HEK293 (cell line): ENCODE measurements around the gene SH3BP1.

Experiments
- ELK4 ChIP-seq: IDR thresholded peaks from 2 replicates; pipeline ENCODE4 v1.6.1; 2011; ENCODE audit warnings: mild to moderate bottlenecking, low read depth, low read length, borderline replicate concordance
- GLIS2 ChIP-seq: fragments of 450-650 bp; formaldehyde crosslinking; IDR thresholded peaks from 2 replicates; pipeline ENCODE4 v1.5.1; 2016; ENCODE audit warnings: missing biosample characterization, missing genetic modification characterization
- KLF10 ChIP-seq: fragments of 450-650 bp; IDR thresholded peaks from 2 replicates; pipeline ENCODE4 v1.5.1; 2018; ENCODE audit warnings: missing biosample characterization, mild to moderate bottlenecking, missing genetic modification characterization
- OSR2 ChIP-seq: fragments of 450-650 bp; formaldehyde crosslinking; IDR thresholded peaks from 2 replicates; pipeline ENCODE4 v1.5.1; 2016; ENCODE audit warnings: missing biosample characterization, missing genetic modification characterization
- PBX3 ChIP-seq: sonication (generic); formaldehyde crosslinking; IDR thresholded peaks from 2 replicates; pipeline ENCODE4 v1.8.1; 2022; ENCODE audit warnings: mild to moderate bottlenecking, moderate library complexity, missing genetic modification reagents
- PRDM2 ChIP-seq: fragments of 450-650 bp; formaldehyde crosslinking; IDR thresholded peaks from 2 replicates; pipeline ENCODE4 v1.5.1; 2016; ENCODE audit warnings: missing biosample characterization, missing genetic modification characterization, borderline replicate concordance
- ZNF157 ChIP-seq: fragments of 450-650 bp; formaldehyde crosslinking; IDR thresholded peaks from 2 replicates; pipeline ENCODE4 v1.5.1; 2016; ENCODE audit warnings: missing biosample characterization, missing genetic modification characterization
- ZNF239 ChIP-seq: fragments of 450-650 bp; formaldehyde crosslinking; IDR thresholded peaks from 2 replicates; pipeline ENCODE4 v1.5.1; 2016; ENCODE audit warnings: missing biosample characterization, missing genetic modification characterization
- ZNF274 ChIP-seq, 2 experiments: fragments of 200-500 bp in 1 of 2; fragments of 450-650 bp in 1 of 2; sonication (Bioruptor generic) in 1 of 2; formaldehyde crosslinking in 1 of 2; IDR thresholded peaks; 2 replicates each; pipeline versions ENCODE4 v1.5.1 to v1.6.1; 2014 to 2016; ENCODE audit warnings: borderline replicate concordance in 1 of 2, inconsistent platforms in 1 of 2, low read length in 1 of 2, missing biosample characterization in 1 of 2, missing genetic modification characterization in 1 of 2
- ZNF398 ChIP-seq: fragments of 450-650 bp; formaldehyde crosslinking; IDR thresholded peaks from 2 replicates; pipeline ENCODE4 v1.5.1; 2017; ENCODE audit warnings: missing biosample characterization, missing genetic modification characterization
- ZNF529 ChIP-seq: fragments of 450-650 bp; formaldehyde crosslinking; IDR thresholded peaks from 2 replicates; pipeline ENCODE4 v1.5.1; 2017; ENCODE audit warnings: missing genetic modification characterization, missing biosample characterization; ENCODE audit not compliant: insufficient replicate concordance
- ZSCAN18 ChIP-seq: fragments of 450-650 bp; formaldehyde crosslinking; IDR thresholded peaks from 2 replicates; pipeline ENCODE4 v1.5.1; 2016; ENCODE audit warnings: missing biosample characterization, missing genetic modification characterization
- ZSCAN4 ChIP-seq: fragments of 450-650 bp; formaldehyde crosslinking; IDR thresholded peaks from 2 replicates; pipeline ENCODE4 v1.5.1; 2017; ENCODE audit warnings: missing biosample characterization, missing genetic modification characterization
- TF ChIP-seq, protein P1 (sequence below): fragments of 450-650 bp; formaldehyde crosslinking; IDR thresholded peaks from 2 replicates; pipeline ENCODE4 v1.5.1; 2016; ENCODE audit warnings: missing biosample characterization, missing genetic modification characterization, low read depth
- TF ChIP-seq, protein P2 (sequence below): fragments of 450-650 bp; IDR thresholded peaks from 2 replicates; pipeline ENCODE4 v1.5.1; 2018; ENCODE audit warnings: missing biosample characterization, missing genetic modification characterization

Gene SH3BP1

DNA sequence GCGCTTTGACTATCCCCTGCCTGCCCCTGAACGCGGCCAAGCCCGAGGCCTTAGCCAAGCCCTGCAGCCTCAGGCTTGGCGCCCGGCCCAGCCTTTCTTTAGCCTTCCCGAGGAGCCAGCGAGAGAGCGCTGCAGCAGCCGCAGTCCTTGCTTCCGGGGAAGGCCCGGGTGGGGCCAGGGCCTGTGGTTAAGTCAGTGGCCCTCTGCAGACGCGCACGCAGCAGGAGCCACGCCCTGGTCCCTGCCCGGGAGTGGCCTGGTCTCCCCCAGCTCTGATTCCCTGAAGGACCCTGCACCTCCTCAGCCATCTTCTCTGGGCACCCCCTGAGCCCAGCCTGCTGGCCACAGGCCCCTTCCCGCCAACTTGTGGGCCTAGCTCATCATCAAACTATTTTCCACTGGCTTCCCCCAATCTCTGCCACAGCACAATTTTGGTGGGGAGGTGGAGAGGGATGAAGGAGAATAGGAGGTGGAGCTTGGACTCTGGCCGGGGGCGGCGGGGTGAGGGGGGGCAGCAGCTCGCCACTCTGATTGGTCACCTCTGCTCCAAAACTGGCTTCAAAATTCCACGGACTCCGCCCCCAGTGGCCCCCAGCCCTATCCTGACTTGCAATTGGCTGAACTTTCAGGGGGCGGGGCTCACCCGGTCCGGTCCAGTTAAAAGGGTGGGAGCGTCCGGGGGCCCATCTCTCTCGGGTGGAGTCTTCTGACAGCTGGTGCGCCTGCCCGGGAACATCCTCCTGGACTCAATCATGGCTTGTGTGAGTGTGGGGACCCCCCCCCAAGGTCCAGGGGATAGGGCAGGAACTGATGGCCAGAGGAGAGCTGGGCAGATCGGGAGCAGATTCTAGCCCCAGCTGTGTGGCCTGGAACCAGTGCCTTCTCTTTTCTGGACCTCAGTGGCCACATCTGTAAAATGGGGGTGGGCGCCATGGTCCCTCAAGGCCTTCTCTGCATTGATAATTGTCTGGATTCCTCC lies 35.8 kb downstream of the SH3BP1 start, which contains the start of gene LGALS1 (continued):
- TF ChIP-seq, protein P1, sequence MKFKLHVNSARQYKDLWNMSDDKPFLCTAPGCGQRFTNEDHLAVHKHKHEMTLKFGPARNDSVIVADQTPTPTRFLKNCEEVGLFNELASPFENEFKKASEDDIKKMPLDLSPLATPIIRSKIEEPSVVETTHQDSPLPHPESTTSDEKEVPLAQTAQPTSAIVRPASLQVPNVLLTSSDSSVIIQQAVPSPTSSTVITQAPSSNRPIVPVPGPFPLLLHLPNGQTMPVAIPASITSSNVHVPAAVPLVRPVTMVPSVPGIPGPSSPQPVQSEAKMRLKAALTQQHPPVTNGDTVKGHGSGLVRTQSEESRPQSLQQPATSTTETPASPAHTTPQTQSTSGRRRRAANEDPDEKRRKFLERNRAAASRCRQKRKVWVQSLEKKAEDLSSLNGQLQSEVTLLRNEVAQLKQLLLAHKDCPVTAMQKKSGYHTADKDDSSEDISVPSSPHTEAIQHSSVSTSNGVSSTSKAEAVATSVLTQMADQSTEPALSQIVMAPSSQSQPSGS (tag by site-specific recombination) = no peak
- no peak for TF ChIP-seq PRDM2 (tag by site-specific recombination)
- no peak for TF ChIP-seq ELK4
- no peak for TF ChIP-seq ZNF398
- peak; percentile 24; the same call in 1 of the 2 replicates for TF ChIP-seq KLF10 (tag by site-specific recombination)
- TF ChIP-seq PBX3 (CRISPR knock-in tag) = 0 out of 2 replicates have a peak, but pooled peaks have one; percentile 35
- no peak for TF ChIP-seq ZNF274 (IDR thresholded peaks at IDR 0.05; ENCODE audit: low read length)
- no peak for TF ChIP-seq ZNF274 (tag by site-specific recombination; IDR thresholded peaks at IDR 0.05; ENCODE audit: borderline replicate concordance)
- TF ChIP-seq ZNF239 (tag by site-specific recombination) = no peak
- no peak for TF ChIP-seq ZNF157 (tag by site-specific recombination)
- no peak for TF ChIP-seq ZSCAN4 (tag by site-specific recombination)
- no peak for TF ChIP-seq ZSCAN18 (tag by site-specific recombination)
- TF ChIP-seq ZNF529 (tag by site-specific recombination) = no peak
- TF ChIP-seq OSR2 (tag by site-specific recombination) = peak; percentile 94
- TF ChIP-seq, protein P2, sequence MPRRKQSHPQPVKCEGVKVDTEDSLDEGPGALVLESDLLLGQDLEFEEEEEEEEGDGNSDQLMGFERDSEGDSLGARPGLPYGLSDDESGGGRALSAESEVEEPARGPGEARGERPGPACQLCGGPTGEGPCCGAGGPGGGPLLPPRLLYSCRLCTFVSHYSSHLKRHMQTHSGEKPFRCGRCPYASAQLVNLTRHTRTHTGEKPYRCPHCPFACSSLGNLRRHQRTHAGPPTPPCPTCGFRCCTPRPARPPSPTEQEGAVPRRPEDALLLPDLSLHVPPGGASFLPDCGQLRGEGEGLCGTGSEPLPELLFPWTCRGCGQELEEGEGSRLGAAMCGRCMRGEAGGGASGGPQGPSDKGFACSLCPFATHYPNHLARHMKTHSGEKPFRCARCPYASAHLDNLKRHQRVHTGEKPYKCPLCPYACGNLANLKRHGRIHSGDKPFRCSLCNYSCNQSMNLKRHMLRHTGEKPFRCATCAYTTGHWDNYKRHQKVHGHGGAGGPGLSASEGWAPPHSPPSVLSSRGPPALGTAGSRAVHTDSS = peak; percentile 45; the same call in 1 of the 2 replicates
- peak; percentile 85 for TF ChIP-seq GLIS2 (tag by site-specific recombination)
- TF ChIP-seq, all 188 proteins: peak for 50
